HPDE6-E6E7 (cell line): Measurements from ENCODE around the gene JMY.

Experiments
- DNase-seq: peaks from one replicate; pipeline ENCODE4 v3.0.0; 2011; ENCODE audit warnings: missing footprints; ENCODE audit errors: extremely low spot score

JMY gene

GRCh38 chr5:79295029-79295428 lies 59.1 kb downstream of the JMY start:
- no peak for DNase-seq

- DNase-seq = no peak
Observed at GRCh38 chr5:79297661-79298060, 61.7 kb downstream of the JMY start.

GRCh38 chr5:79301046-79301712 lies 65.2 kb downstream of the JMY start:
- no peak for DNase-seq

- no peak for DNase-seq
Observed at GRCh38 chr5:79302454-79302853, 66.5 kb downstream of the JMY start.

- DNase-seq = peak; percentile 11
Observed at GRCh38 chr5:79305706-79306105, 69.8 kb downstream of the JMY start.

GRCh38 chr5:79318935-79319614 lies 83.1 kb downstream of the JMY start:
- DNase-seq = peak; percentile 41

GRCh38 chr5:79329453-79329852 lies 93.5 kb downstream of the JMY start:
- DNase-seq = no peak

- no peak for DNase-seq
Observed at GRCh38 chr5:79330071-79330470, 94.1 kb downstream of the JMY start.

- DNase-seq = no peak
Observed at GRCh38 chr5:79333852-79334557, 98.1 kb downstream of the JMY start.

GRCh38 chr5:79346420-79346824 lies 110.5 kb downstream of the JMY start:
- peak; percentile 61 for DNase-seq

- peak; percentile 35 for DNase-seq
Observed at GRCh38 chr5:79349047-79349446, 113.1 kb downstream of the JMY start.

GRCh38 chr5:79349881-79350280 lies 114.0 kb downstream of the JMY start:
- no peak for DNase-seq

GRCh38 chr5:79357398-79357797 lies 121.5 kb downstream of the JMY start:
- no peak for DNase-seq
